HepG2 (cell line): ENCODE measurements around the gene FBN2. TPM values are rescaled to one million over a fixed set of nuclear protein-coding genes. Genes with fewer than 3 reads are reported as not detected.

Experiments
- ATAC-seq: fragments of 200-7000 bp; cut with Tn5 transposase; 3 replicates; pipeline ENCODE4 v1.9.1; 2020; ENCODE audit warnings: mild to moderate bottlenecking, moderate library complexity
- BruUV-seq: library from RNA; stranded (reverse); fragments of 400-500 nt; replicated peaks from 2 replicates; lab custom pipeline; 2021; lab: Mats Ljungman, UMichigan
- CTCF ChIA-PET: fragments of 300-600 bp; formaldehyde crosslinking; extraction: SDS; loops from one replicate; lab custom pipeline; 2021; ENCODE audit warnings: low total read pairs, inconsistent platforms, low intra/inter-chr PET ratio; lab: Yijun Ruan, JAX
- POLR2A ChIA-PET: fragments of 350-600 bp; sonication (Branson Sonifier 250); formaldehyde crosslinking; loops from one replicate; lab custom pipeline; 2020; ENCODE audit warnings: antibody characterized with exemption, inconsistent platforms; lab: Yijun Ruan, JAX
- DNase-seq: peaks from one replicate; pipeline ENCODE4 v3.0.0-alpha.2; 2015; ENCODE audit warnings: low spot score
- FAIRE-seq: peaks from 3 replicates; lab custom pipeline; 2011; peaks lifted over from hg19 to GRCh38; lab: Jason Lieb, UNC
- H2AFZ ChIP-seq: one replicate; pipeline ENCODE4 v1.6.1; 2011; ENCODE audit warnings: low read length, inconsistent platforms
- H3K27ac ChIP-seq: fragments of 300-600 bp; 3 replicates; pipeline ENCODE4 v1.8.0; 2011; ENCODE audit warnings: mixed run types, mild to moderate bottlenecking, mixed read lengths, low read length, inconsistent platforms; ENCODE audit not compliant: insufficient read depth; ENCODE audit errors: extremely low read length
- H3K27me3 ChIP-seq, 2 experiments: fragments of 200-600 bp in 1 of 2; 2 replicates in 1 of 2; 3 replicates in 1 of 2; pipeline versions ENCODE4 v1.6.0 to v1.8.0; 2011; ENCODE audit warnings: low read length in 2 of 2, mild to moderate bottlenecking in 2 of 2, moderate library complexity in 2 of 2, inconsistent platforms in 1 of 2; ENCODE audit not compliant: insufficient read depth in 2 of 2, control insufficient read depth in 1 of 2
- H3K36me3 ChIP-seq, 2 experiments: fragments of 200-600 bp in 1 of 2; replicated peaks in 1 of 2; 2 replicates in 1 of 2; 3 replicates in 1 of 2; pipeline versions ENCODE4 v1.5.1 to v1.8.0; 2011; ENCODE audit warnings: low read length in 2 of 2, inconsistent platforms in 1 of 2; ENCODE audit not compliant: insufficient read depth in 2 of 2, control insufficient read depth in 1 of 2
- H3K4me1 ChIP-seq: 2 replicates; pipeline ENCODE4 v1.5.1; 2012; ENCODE audit warnings: low read length, inconsistent platforms; ENCODE audit not compliant: insufficient read depth
- H3K4me2 ChIP-seq: 2 replicates; pipeline ENCODE4 v1.6.0; 2011; ENCODE audit warnings: low read depth, low read length, inconsistent platforms
- H3K4me3 ChIP-seq, 3 experiments: fragments of 200-600 bp in 1 of 3; sonication (generic), shearing (Covaris generic) in 1 of 3; replicated peaks in 1 of 3; 2 replicates each; pipeline ENCODE4 v1.5.1; 2011 to 2016; ENCODE audit warnings: low read length in 3 of 3, inconsistent platforms in 2 of 3, low read depth in 2 of 3, mild to moderate bottlenecking in 2 of 3, control low read depth in 1 of 3, mixed read lengths in 1 of 3; ENCODE audit not compliant: insufficient read depth in 1 of 3
- H3K79me2 ChIP-seq: one replicate; pipeline ENCODE4 v1.6.1; 2011; ENCODE audit warnings: low read length, inconsistent platforms; ENCODE audit not compliant: insufficient read depth
- H3K9ac ChIP-seq: 2 replicates; pipeline ENCODE4 v1.6.0; 2011; ENCODE audit warnings: mild to moderate bottlenecking, low read depth, low read length, inconsistent platforms; ENCODE audit not compliant: insufficient read depth
- H3K9me3 ChIP-seq: 2 replicates; pipeline ENCODE4 v1.5.1; 2012; ENCODE audit warnings: mild to moderate bottlenecking, low read length
- H4K20me1 ChIP-seq: 2 replicates; pipeline ENCODE4 v1.6.0; 2011; ENCODE audit warnings: inconsistent platforms, mild to moderate bottlenecking, low read length, moderate library complexity; ENCODE audit not compliant: insufficient read depth
- CEBPB ChIP-seq: IDR thresholded peaks from 2 replicates; pipeline ENCODE4 v1.6.1; 2011; ENCODE audit warnings: low read depth, low read length, improper control_type of control experiment, borderline replicate concordance
- KDM1A ChIP-seq: IDR thresholded peaks from 2 replicates; pipeline ENCODE4 v1.6.1; 2016; ENCODE audit warnings: missing compliant biosample characterization
- MLXIP ChIP-seq: sonication (generic); formaldehyde crosslinking; IDR thresholded peaks from 2 replicates; pipeline ENCODE4 v1.9.0; 2021; ENCODE audit warnings: missing genetic modification reagents, borderline replicate concordance
- ZBTB33 ChIP-seq: sonication (generic); formaldehyde crosslinking; IDR thresholded peaks from 2 replicates; pipeline ENCODE4 v1.4.0; 2020; ENCODE audit warnings: missing genetic modification reagents
- ZNF275 ChIP-seq: sonication (generic); formaldehyde crosslinking; IDR thresholded peaks from 2 replicates; pipeline ENCODE4 v1.8.0; 2022; ENCODE audit warnings: missing genetic modification reagents, mild to moderate bottlenecking, inconsistent platforms, borderline replicate concordance
- in situ Hi-C: cut with HindIII; loops from 2 replicates; pipeline ENCODE4 v1.10.0; 2017; ENCODE audit warnings: low pct_unique_long_range_greater_than_20kb; ENCODE audit not compliant: extremely low pct_ligation_motif_present
- intact Hi-C: fragments of 100-400 bp; cut with micrococcal nuclease; formaldehyde crosslinking; loops from one replicate; pipeline ENCODE4 v1.10.0; 2022; ENCODE audit not compliant: unreplicated experiment
- polyA plus RNA-seq, 8 experiments: library from polyadenylated mRNA; depleted of rRNA in 3 of 8; stranded (reverse) in 7 of 8; unstranded in 1 of 8; fragments of >200 nt; fragmentation: Illumina TruSeq in 4 of 8; extraction: Trizol in 4 of 8; gene quantifications; 2 replicates each; pipeline versions ENCODE4 v1.2.1 to v1.2.3, GENCODE V29; 2011 to 2016; ENCODE audit warnings: low read depth in 4 of 8, missing spikeins in 1 of 8, mixed read lengths in 1 of 8; ENCODE audit not compliant: insufficient read depth in 1 of 8
- total RNA-seq, 5 experiments: library from RNA; depleted of rRNA; stranded (reverse); fragments of >200 nt; fragmentation: Illumina TruSeq; extraction: Trizol; gene quantifications; 2 replicates each; pipeline ENCODE4 v1.2.3, GENCODE V29; 2016; ENCODE audit warnings: low read depth in 1 of 5

The FBN2 gene
- total and polyA plus RNA-seq, 2 of the 13 experiments (the other 11 are each of a cell fraction or from before 2014, with no cell fraction given) = not detected

- no peak overlapping the region for H2AFZ ChIP-seq
- no peak for FAIRE-seq
- no peak for ATAC-seq
- H3K9me3 ChIP-seq = no peaks in the 10 kb centered on the region
- no peak for DNase-seq
- ChIA-PET POLR2A (no interaction called here), CTCF (no interaction called here)
- no TSS peak for BruUV-seq
- H4K20me1 ChIP-seq = no peaks in the 10 kb centered on the region
- H3K36me3 ChIP-seq = no peaks in the 10 kb centered on the region
- H3K9ac ChIP-seq = no peak overlapping the region
- H3K27ac ChIP-seq = no peak overlapping the region
- H3K4me3 ChIP-seq = no peak overlapping the region
- H3K4me2 ChIP-seq = no peak overlapping the region
- no peaks in the 10 kb centered on the region for H3K27me3 ChIP-seq
- no peaks in the 10 kb centered on the region for H3K79me2 ChIP-seq
- TF ChIP-seq ZNF275 (CRISPR knock-in tag) (no peak), ZBTB33 (no peak), MLXIP (CRISPR knock-in tag) (no peak), CEBPB (no peak), KDM1A (CRISPR knock-in tag) (no peak)
- no peaks in the 10 kb centered on the region for H3K4me1 ChIP-seq
- in situ Hi-C loops = no loop called here
- intact Hi-C loops = no loop called here
Measured at GRCh38 chr5:128409166-128409800, 128.8 kb downstream of the FBN2 start.
